ENCODE results near the gene NCOA1. TPM values are rescaled to one million over a fixed set of nuclear protein-coding genes. Genes with fewer than 3 reads are reported as not detected.

The NCOA1 gene
- total and polyA plus RNA-seq, 2 of the 4 experiments (the other 2 are of a cell fraction) = 6.7 to 11.3 TPM

DNA sequence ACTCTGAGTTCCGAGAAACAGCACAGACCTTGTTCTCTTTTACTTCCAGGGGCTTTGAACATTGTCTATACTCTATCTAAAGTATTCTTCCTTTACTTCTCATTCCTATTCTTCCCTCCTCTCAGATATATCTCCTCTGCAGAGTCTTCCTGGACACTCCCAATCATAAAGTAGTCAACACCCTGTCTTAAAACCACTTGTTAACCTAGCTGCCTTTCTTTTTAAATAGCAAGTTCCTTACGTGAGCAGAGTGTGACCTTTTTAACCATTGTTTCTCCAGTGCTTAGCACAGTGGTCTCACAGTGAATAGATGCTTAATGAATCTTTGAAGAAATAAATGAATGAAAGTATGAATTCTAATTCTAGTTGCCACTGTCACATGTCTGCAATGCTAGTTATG lies 254.8 kb downstream of the NCOA1 start:
- Histone ChIP-seq H2AK9ac (replicated peaks; ENCODE audit: low read depth, low read length, poor library complexity) (no peak overlapping the region), H3K79me1 (ENCODE audit: low read depth in 1 of 2, low read length in 2 of 2) (no peaks in the 10 kb centered on the region), H3K18ac (ENCODE audit: low read depth, low read length) (no peak overlapping the region), H3K4ac (ENCODE audit: low read depth, low read length) (no peak overlapping the region), H3K4me1 (ENCODE audit: control insufficient read depth, insufficient read depth, low read length) (no peaks in the 10 kb centered on the region), H4K8ac (ENCODE audit: low read depth in 2 of 2, low read length in 2 of 2) (no peak overlapping the region), H2AFZ (replicated peaks; ENCODE audit: low read length, poor library complexity) (no peak overlapping the region), H3K4me2 (ENCODE audit: low read depth, low read length) (no peak overlapping the region), H3K23ac (ENCODE audit: low read depth, low read length) (no peak overlapping the region), H2BK120ac (ENCODE audit: low read depth, low read length) (no peak overlapping the region), H2AK5ac (ENCODE audit: low read depth, low read length) (no peak overlapping the region), H2BK15ac (ENCODE audit: low read depth, low read length) (no peak overlapping the region), H3K9ac (ENCODE audit: low read depth, low read length) (no peak overlapping the region), H3K56ac (ENCODE audit: extremely low read depth, insufficient read depth, low read length) (no peak overlapping the region), H3K36me3 (ENCODE audit: control insufficient read depth, insufficient read depth, low read length) (peaks cover 6% of the 10 kb centered on the region), H3K27ac (ENCODE audit: insufficient read depth, low read length) (no peak overlapping the region), H3K4me3 (ENCODE audit: insufficient read depth, low read depth, low read length) (no peak overlapping the region), H3K9me1 (ENCODE audit: insufficient read depth, low read length) (peaks cover 3% of the 10 kb centered on the region; the same call in 1 of the 2 replicates), H2BK20ac (ENCODE audit: low read depth, low read length) (no peak overlapping the region), H3K9me3 (ENCODE audit: control insufficient read depth, insufficient read depth, low read length) (no peaks in the 10 kb centered on the region), H3K14ac (replicated peaks; ENCODE audit: low read depth, low read length) (no peak overlapping the region), H4K91ac (ENCODE audit: insufficient read depth, low read depth, low read length) (no peak overlapping the region), H4K20me1 (ENCODE audit: insufficient read depth, low read length) (no peaks in the 10 kb centered on the region), H4K5ac (ENCODE audit: low read depth, low read length) (no peak overlapping the region), H2BK5ac (ENCODE audit: low read depth, low read length, poor library complexity, severe bottlenecking) (no peak overlapping the region), H3K27me3 (ENCODE audit: control insufficient read depth, insufficient read depth, low read length) (no peaks in the 10 kb centered on the region)
- WGBS, 2 experiments (ENCODE audit: extremely low coverage in 2 of 2, insufficient read length in 1 of 2) = 71% methylated on average over 1 of the region's 2 CpGs; no CpG with 5 or more reads in 1 of the 2 experiments
- ATAC-seq (ENCODE audit: low read depth) = no peak
- intact Hi-C loops (cut with micrococcal nuclease) = no loop called here
- dilution Hi-C loops (cut with HindIII; ENCODE audit: low sequenced_read_pairs, unreplicated experiment) = no loop called here
- DNase-seq = no peak
- no TSS peak for BruUV-seq (replicated peaks)
- in situ Hi-C loops (cut with MboI; ENCODE audit: low sequenced_read_pairs) = no loop called here
- POLR2A ChIA-PET (ENCODE audit: unreplicated experiment) = no interaction called here
- no peak for TF ChIP-seq MAFK (IDR thresholded peaks at IDR 0.05; ENCODE audit: low read depth, low read length)
- no peak for TF ChIP-seq BHLHE40 (IDR thresholded peaks at IDR 0.05; ENCODE audit: low read depth, low read length)
- TF ChIP-seq, protein P1, sequence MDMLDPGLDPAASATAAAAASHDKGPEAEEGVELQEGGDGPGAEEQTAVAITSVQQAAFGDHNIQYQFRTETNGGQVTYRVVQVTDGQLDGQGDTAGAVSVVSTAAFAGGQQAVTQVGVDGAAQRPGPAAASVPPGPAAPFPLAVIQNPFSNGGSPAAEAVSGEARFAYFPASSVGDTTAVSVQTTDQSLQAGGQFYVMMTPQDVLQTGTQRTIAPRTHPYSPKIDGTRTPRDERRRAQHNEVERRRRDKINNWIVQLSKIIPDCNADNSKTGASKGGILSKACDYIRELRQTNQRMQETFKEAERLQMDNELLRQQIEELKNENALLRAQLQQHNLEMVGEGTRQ (IDR thresholded peaks at IDR 0.05; ENCODE audit: low read depth, low read length) = no peak
- no peak for TF ChIP-seq RFX5 (IDR thresholded peaks at IDR 0.05; ENCODE audit: low read depth, low read length)
- TF ChIP-seq FOS (IDR thresholded peaks at IDR 0.05; ENCODE audit: low read depth, low read length) = no peak
- TF ChIP-seq CHD1 (IDR thresholded peaks at IDR 0.05; ENCODE audit: low read depth, low read length) = no peak
- CTCF ChIA-PET = interaction anchor here (1.2 kb wide), 1 partner anchor 45 kb away, joined by 3 read pairs; no protein-coding TSS in a partner anchor

Data from IMR-90 (cell line).